SW480 (cell line): ENCODE results near the gene ZNF628.

Experiments used
- DNase-seq: peaks from one replicate; pipeline ENCODE4 v3.0.0-alpha.2; 2016; ENCODE audit warnings: low spot score

The ZNF628 gene

DNA sequence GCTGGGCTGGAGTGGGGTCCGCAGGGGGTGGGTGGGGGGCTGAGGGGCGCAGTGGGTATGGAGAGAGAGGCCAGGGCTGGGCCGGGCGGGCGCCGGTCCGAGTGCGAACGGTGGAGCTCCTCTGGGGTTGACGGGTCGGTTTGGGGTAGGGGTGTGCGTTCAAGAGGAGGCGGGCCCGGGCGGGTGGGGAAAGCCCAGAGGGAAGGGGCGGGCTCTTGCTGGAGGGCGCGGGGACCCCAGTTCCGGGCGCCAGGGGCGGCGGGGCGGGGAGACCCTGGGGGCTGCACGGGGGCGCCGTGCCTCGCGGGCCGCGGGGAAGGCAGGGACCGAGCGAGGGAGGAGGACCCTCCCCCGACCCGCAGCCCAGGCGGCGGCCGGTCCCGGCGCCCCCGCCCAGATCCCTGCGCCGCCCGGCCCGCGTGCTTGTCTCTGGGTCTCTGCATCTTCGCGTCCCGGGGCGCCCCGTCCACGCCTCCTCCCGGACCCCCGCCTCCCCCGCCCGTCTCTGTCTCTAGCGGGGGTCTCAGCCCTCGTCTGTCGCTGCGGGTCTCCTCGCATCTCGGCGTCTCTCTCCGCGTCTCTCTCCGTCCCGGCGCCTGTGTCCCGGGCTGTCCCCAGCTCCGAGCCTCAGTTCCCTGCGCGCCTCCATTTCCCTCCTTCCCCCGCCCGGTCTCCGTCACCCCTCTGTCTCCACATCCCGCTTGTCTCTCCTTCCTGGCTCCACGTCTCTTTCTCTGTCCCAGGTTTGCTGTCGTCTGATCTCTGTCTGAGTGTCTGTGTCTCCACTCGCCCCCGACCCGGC, 25.1 kb upstream of the ZNF628 start:
- no peak for DNase-seq

DNA sequence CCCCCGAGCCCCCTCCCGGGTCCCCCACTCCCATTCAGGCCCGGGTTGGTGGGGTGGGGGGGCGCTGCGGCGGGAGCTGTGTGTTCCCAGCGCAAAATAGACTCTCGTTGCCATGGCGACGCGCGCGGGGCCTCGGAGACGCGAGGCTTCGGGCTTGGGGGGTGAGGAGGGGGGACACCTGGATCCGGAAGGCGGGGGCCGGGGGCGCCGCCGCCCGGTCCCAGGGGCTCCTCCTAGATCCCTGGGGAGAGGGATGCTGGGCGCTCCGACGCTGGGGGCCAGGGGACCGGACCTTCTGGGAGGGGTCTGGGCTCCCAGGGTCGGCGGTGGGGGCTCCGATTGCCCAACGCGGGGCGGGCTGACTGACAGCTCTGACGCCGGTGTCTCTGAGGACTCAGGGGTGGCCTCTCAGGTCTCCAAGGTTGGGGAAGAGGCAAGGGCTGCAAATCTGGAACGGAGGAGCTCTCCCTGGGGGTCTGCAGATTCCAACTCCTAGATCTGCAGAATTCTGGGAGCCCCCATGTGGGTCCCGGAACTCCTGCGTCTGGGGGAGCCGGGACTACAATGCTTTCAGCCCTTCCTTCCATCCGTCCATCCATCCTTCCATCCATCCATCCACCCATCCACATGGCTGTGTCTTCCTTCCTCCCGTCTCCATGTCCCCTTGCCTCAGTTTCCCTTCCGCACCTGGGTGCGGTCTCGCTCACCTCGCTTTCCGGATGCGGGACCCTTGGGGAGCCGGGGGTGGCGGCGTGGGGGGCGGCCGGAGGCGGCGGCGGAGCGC, 24.3 kb upstream of the ZNF628 start:
- DNase-seq = no peak

DNA sequence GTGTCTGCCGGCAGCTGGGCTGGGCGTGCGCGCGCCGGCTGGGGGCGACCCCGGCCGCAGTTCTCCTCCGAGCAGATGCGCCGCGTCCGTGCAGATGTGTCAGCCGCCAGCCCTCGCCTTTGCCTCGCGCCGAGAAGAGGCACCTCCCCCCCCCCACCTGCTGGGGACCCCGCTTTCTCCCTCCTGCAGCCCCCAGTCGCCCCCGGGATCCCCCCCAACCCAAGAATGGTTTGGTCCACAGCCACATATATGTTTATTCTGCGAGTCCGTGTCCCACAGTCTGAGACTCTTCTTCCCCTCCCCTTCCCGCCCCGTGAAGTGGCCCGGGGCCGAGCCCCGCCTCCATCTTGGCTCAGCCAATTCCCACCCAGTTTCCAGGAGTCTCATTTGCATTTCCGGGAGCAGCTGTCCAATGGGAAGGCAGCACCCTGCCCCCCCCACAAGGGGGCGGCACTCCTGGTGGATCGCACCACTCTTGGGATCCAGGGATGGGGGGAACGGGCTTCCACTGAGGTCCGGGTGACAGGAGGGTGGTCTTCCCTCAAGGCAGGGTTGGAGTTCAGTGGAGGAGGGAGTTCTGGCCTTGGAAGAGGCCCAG, 23.6 kb upstream of the ZNF628 start:
- DNase-seq = peak; percentile 75

DNA sequence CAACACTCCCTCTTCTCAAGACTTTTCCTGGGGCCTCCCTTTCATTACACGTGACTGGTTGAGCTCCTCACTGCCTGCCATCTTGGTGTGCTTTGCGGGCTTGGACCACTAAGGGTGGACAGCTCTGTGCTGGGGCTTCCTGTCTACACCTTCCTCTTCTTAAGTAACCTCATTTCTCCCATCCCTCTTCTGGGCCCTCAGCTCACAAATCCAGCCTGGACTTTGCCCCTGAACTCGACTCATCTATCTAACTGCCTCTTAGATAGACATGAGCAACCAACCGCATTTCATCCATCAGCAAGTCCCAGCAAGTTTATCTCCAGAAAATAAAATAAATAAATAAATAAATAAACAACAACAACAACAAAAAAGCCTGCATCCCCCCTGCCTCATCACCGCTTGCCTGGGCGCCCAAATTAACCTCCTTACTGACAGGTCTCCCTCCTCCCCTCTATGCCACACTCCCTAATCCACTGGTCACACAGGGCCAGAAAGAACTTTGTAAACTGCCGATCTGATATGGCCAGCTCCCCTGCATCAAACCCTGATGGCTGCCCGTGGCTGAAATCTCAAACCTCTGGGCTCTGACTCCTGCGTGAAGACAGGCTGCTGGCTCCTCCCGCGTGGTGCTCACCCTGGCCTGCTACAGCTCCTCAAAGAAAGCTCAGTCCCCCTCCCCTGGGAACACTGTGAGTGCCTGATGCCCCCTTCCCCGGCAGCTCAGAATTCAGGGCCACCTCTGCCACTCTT, 22.7 kb upstream of the ZNF628 start:
- no peak for DNase-seq

DNA sequence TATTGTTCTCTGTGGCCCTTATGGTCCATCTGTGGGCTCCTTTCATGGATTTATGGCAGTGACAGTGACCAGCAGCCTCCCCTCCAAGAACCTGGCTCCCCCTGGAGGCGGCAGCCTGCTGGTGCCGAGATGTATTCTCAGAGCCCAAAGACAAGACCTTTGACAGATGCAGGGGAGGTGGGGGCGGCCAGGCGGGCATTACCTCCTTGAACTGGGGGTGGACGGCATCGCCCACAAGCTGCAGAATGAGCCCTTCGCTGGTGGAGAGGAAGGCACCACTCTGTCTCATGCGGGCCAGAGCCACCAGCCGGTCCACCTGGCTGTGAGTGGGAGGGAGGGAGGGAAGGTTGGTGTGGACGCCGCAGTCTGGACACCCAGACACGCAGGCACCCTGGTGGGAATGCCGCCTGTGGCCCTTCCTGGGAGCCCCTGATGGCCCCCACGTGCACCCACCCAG, 21.6 kb upstream of the ZNF628 start:
- peak; percentile 56 for DNase-seq

DNA sequence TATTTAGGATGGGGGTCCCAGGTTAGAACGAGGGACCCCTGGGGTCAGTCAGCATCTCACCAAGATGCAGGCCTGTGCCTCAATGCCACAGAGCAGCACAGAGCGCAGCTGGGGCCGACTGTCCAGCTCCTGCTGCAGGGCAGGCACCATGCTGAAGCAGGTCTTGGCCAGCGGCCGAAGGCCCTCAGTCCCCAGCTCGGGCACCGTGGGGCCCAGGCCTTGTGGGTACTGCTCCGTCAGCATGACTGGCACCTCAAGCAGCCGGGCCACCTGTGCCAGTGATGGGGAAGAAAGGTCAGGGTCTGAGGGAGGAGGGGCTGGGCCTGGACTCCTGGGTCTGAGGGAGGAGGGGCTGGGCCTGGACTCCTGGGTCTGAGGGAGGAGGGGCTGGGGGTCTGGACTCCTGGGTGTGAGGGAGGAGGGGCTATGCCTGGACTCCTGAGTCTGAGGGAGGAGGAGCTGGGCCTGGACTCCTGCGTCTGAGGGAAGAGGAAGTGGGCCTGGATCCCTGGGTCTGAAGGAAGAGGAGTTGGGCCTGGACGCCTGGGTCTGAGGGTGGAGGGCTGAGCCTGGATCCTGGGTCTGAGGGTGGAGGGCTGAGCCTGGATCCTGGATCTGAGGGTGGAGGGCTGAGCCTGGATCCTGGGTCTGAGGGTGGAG, 20.7 kb upstream of the ZNF628 start:
- DNase-seq = no peak

DNA sequence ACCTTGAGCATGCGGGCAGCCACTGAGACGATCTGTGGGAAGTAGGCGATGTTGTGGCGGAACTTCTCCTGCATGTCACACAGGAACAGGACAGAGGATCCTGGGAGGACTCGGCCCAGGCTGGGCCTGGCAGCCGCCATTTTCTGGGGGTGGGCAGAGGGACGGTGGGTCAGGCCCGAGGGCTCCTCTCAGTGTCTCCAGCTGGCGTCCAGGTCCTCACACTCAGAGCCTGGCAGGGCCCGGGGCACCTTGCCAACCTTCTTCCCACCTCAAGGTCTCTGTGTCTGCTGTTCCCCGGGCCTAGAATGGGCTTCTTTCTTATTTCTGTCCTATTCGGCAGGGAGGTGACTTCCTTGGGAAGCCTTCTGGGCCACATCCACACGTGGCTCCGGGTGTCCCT, 20.1 kb upstream of the ZNF628 start:
- no peak for DNase-seq

DNA sequence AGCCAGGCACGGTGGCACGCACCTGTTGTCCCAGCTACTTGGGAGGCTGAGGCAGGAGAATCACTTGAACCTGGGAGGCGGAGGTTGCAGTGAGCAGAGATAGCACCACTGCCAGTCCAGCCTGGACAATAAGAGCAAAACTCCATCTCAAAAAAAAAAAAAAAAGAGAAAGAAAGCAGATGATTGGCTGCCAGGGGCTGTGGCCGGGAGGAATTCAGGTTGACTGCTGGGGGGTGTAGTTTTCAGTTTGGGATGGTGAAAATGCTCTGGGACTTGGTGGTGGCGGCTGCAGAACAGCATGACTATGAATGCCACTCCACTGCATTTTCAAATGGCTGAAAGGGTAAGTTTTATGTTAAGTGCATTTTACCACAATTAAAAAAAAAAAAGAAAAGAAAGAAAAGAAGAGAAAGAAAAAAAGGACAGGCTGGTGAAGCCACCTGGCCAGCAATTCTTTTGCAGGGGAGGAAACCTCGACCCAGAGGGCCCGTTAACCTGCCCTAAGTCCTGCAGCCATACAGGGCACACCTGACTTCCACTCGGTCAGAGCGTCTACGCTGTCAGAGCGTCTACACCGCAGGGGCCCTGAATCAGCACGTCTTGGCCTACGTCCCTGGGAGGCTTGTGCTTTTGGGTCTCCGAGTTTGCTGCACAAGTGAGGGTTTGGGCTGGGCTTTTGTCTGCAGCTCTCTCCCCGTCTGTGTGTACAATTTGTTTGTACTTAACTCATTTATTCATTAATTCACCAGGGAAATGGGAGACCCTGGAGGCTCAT, 18.5 kb upstream of the ZNF628 start:
- no peak for DNase-seq

DNA sequence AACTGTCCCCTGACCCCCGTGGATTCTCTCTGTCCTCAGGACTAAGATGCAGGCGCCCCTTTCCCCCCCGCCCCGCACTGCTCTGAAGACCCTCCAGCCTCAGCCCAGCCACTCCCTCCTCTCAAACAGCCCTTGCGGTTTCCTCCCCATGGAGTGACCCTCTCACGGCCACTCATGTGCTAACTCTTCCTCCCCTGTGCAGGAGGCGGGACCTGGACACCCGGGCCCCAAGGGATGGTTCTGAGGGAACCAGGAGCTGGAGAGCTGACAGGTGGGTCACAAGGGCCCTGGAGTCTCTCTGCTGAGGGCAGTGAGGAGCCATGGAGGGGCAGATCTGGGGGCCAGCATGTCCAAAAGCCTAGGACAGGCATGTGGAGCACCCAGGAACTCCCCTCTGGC, 16.9 kb upstream of the ZNF628 start:
- no peak for DNase-seq

DNA sequence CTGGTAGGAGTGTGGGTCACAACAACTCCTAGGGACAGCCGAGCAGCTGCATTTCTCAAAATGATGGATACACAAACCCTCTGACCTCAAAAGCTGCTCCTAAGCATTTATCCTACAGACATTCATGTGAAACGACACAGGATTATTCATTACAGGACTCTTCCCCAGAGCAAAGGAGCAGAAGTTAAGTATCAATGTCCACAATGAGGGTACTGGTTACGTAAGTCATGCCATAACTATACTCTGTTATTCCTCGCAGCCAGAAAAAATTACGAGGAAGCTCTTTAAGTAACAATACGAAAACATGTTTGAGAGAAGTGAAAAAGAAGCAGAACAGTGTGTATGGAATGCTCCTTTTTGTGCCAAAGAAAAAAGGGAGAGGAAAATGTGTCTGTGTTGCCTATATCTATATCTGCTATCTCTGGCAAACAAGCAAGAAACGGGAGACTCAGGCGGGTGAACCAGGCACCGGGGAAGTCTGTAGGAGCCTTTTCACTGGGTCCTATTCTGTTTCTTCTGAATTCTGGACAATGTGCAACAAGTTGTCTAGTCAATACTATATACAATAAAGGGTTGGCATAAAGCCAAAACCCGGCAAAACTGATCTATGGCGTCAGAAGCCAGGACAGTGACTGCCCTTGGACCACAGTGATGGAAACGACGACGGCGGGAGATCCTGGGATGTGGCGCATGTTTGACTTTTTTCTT, 16.3 kb upstream of the ZNF628 start:
- no peak for DNase-seq

DNA sequence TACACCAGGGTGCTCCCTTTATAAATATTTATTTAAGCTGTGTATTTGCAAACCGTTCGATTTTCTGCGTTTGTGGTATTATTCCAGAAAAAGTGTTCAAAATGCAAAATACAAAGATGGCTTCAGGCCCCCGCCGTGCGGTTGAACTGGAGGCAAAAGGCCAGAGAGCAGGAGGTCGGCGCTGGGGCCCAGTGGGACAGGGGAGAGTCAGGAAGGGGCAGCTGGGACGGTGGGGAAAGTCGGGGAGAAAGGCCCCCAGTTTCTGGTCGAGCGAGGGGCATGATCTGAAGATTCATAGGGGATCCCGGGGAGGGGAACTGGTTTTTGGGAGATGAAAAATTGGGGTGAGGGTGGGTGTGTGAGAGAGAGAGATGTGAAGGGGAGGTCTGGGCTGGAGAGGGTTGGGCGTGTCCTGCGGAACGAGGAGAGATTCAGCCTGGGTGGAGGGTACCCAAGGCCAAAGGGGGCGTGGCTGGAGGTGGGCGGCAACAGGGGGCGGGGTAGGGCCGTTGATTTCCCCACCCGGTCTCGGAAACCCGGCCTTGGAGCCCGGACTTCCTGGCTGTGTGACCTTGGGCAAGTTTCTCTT, 15.7 kb upstream of the ZNF628 start:
- DNase-seq = peak; percentile 57

DNA sequence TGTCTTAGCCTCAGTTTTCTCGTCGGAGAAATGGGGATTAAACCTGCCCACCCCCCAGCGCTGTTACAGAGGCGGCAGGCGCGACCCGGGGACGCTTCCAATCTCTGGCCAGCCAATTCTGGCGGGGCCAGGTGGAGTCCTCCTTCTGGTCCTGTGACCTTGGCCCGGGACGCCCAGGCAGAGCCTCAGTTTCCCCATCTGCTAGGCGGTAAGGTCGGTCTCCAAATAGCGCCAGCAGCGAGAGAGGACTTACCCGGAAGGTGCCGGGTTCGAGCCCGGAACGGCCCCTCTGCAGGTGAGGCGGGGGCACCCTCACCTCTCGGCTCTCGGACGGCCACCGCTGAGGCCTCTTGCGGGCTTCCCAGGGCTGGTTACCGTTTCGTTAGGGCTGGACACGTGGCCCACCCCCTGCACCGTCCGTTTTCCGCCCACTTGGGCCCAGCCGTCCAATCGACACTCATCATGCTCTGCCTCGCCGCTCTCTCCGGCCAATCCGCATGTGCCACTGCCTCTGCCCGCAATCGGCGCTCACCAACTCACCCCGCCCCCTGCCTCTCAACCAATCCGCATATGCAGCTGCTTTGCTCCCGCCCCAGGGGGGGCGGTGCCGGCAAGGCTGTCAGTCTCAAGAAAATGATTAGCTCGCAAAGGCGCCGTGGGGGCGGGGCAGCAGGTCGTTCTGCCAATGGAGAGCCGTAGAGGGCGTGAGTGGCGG, 15.0 kb upstream of the ZNF628 start, which contains the start of gene ISOC2:
Gene ISOC2, minus strand, starts transcription at position 384 of the 715 bp plus-strand sequence. CDS start 5,156 bp downstream, outside the sequence.
- DNase-seq = peak; percentile 100

DNA sequence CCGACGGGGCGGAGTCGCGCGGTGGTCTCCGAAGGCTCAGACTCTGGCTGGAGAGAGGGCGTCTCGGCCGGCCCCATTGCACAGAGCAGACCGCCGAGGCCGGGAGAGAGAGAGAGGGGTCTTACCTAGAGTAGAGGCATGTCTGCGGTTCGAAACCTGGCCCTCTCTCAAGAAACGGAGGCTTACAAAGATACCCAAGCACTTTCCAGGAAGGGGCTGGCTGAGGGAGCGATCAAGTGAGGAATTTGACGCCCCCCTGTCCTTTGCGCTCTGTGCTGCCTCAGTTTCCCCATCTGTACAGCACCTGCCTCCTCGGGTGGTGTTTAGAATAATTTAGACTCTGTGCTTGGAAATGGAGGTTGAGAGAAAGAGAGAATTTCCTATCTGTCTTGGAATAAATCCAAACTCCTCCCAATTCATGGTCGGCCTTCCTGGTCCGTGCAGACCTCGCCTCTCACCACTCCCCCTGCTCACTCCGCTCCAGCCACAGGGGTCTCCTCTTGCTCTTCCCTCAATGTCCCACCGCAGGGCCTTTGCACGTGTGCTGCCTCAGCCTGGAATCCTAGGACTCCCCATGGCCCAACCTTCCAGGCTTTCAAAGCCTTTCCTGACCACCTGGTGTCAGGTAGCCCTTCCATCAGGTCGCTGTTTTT, 14.3 kb upstream of the ZNF628 start:
- no peak for DNase-seq

DNA sequence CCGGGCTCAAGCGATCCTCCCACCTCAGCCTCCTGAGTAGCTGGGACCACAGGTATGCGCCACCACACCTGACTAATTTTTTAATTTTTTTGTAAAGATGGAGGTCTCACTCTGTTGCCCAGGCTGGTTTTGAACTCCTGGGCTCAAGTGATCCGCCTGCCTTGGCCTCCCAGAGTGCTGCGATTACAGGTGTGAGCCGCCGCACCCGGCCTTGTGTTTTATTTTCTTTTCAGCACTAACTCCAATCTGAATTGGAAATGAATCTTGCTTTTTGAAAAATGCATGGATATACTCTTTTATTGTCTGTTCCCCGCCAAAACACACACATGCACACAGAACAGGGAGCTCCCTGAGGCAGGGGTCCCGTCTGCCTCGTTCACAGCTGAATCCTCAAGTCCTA, 13.7 kb upstream of the ZNF628 start:
- no peak for DNase-seq

DNA sequence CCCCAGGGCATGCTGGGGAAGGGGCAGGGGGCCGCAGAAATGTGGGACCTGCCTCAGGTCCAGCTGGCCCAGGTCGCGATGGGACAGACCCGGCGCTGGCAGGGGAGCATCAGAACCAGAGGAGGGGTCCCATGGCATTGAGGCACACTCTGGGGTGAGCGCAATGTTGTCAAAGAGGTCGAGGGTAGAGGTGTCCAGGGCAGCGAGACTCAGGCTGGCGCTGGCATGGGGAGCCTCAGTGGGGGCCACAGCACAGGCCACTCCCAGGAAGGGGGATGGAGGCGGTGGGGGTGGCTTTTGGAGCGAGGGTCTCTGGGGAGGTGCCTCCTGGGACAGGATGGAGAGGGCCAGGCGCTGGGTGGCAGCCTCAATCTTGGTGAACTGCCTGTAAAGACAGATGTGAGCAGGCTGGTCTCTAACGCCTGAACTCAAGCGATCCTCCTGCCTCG, 12.8 kb upstream of the ZNF628 start:
- DNase-seq = no peak

DNA sequence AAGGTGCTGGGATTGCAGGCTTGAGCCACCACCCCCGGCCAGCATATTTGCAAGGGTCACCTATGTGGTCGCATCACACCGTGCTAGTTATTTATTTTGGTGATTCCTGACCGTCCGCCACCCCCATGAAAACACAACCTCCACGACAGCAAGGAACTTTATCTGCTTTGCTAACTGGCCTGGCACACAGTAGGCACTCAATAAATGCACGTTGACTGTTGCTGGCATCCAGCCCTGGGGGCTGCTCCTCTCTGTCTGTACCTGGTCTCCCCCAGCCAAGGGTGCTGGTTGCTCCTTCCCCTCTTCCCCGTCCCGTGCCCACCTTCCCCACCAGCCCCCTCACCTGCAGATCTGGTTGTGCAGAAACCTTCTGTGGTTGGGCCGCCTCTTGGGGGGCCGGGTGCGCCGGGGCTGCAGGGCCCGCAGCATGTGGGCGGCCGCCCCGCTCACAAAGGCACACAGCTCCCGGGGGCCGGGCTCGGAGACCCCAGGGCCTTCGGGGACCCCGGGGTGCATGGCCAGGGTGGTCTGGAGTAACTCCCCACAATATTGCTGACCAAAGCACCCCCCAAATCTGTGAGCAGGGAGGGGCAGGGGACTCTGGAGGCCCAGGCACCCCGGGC, 12.3 kb upstream of the ZNF628 start:
- DNase-seq = no peak

DNA sequence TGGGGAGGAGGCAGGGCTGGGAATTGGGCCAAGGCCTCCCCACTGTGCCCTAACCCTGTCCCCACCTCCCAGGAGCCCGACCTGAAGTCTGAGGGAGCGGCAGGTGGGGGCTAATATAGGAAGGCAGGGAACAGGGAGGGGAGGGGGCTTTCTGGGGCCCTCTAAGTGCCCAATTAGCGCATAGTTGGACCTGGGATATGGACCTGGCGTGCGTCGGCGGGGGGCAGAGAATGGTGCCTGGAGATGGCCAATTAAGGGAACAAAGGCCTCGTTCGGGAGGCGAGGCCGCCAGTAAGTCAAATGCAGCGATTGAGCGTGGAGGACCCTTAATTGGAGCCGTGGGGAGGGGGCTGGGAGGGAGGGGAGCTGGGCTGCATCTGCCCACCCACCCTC, 11.8 kb upstream of the ZNF628 start, which contains the start of gene C19orf85:
Gene C19orf85, minus strand, starts transcription at position 90 of the 393 bp plus-strand sequence. CDS start 197 bp downstream, outside the sequence.
- no peak for DNase-seq
